HEK293 (cell line): Measurements from ENCODE around the gene THAP7.

Experiments
- CTCF ChIA-PET: fragments of 350-600 bp; formaldehyde crosslinking; extraction: SDS; loops from one replicate; lab custom pipeline; 2021; ENCODE audit warnings: antibody characterized with exemption; lab: Yijun Ruan, JAX
- POLR2A ChIA-PET: fragments of 300-600 bp; formaldehyde crosslinking; extraction: SDS; loops from one replicate; lab custom pipeline; 2020; ENCODE audit warnings: antibody characterized with exemption, inconsistent platforms; lab: Yijun Ruan, JAX
- H3K27ac ChIP-seq: fragments of 200-500 bp; sonication (Bioruptor generic); 2 replicates; pipeline ENCODE4 v1.5.1; 2014; ENCODE audit warnings: low read depth, low read length, control low read depth, inconsistent platforms; ENCODE audit errors: extremely low read depth
- H3K36me3 ChIP-seq, 2 experiments: fragments of 200-500 bp in 1 of 2; sonication (Bioruptor generic) in 1 of 2; 1 replicate in 1 of 2; 2 replicates in 1 of 2; pipeline ENCODE4 v1.5.1; 2014 to 2017; ENCODE audit warnings: inconsistent platforms in 2 of 2, low read length in 2 of 2; ENCODE audit not compliant: control insufficient read depth in 2 of 2, insufficient read depth in 1 of 2
- H3K4me1 ChIP-seq: fragments of 200-500 bp; sonication (Bioruptor generic); 2 replicates; pipeline ENCODE4 v1.5.1; 2014; ENCODE audit warnings: mild to moderate bottlenecking, low read length, inconsistent platforms; ENCODE audit not compliant: control insufficient read depth, insufficient read depth
- H3K4me3 ChIP-seq: 2 replicates; pipeline ENCODE4 v1.5.1; 2011; ENCODE audit warnings: low read depth, mild to moderate bottlenecking, control low read depth, low read length, moderate library complexity
- H3K9me3 ChIP-seq: fragments of 200-500 bp; sonication (Bioruptor generic); 2 replicates; pipeline ENCODE4 v1.5.1; 2014; ENCODE audit warnings: low read depth, low read length, inconsistent platforms; ENCODE audit not compliant: control insufficient read depth, insufficient read depth
- HOXC10 ChIP-seq: sonication (generic); formaldehyde crosslinking; IDR thresholded peaks from 2 replicates; pipeline ENCODE4 v1.8.1; 2023; ENCODE audit warnings: mild to moderate bottlenecking, missing genetic modification reagents
- PRDM4 ChIP-seq: fragments of 450-650 bp; formaldehyde crosslinking; IDR thresholded peaks from 2 replicates; pipeline ENCODE4 v1.5.1; 2017; ENCODE audit warnings: missing biosample characterization, missing genetic modification characterization
- ZNF10 ChIP-seq: fragments of 450-650 bp; formaldehyde crosslinking; IDR thresholded peaks from 2 replicates; pipeline ENCODE4 v1.5.1; 2017; ENCODE audit warnings: missing biosample characterization, missing genetic modification characterization
- ZNF157 ChIP-seq: fragments of 450-650 bp; formaldehyde crosslinking; IDR thresholded peaks from 2 replicates; pipeline ENCODE4 v1.5.1; 2016; ENCODE audit warnings: missing biosample characterization, missing genetic modification characterization
- ZNF174 ChIP-seq: fragments of 450-650 bp; formaldehyde crosslinking; IDR thresholded peaks from 2 replicates; pipeline ENCODE4 v1.5.0; 2017; ENCODE audit warnings: missing biosample characterization, mild to moderate bottlenecking, missing genetic modification characterization
- ZNF211 ChIP-seq: fragments of 450-650 bp; formaldehyde crosslinking; IDR thresholded peaks from 2 replicates; pipeline ENCODE4 v1.5.1; 2016; ENCODE audit warnings: low read depth, missing biosample characterization, missing genetic modification characterization
- ZNF26 ChIP-seq: fragments of 450-650 bp; formaldehyde crosslinking; IDR thresholded peaks from 2 replicates; pipeline ENCODE4 v1.5.1; 2016; ENCODE audit warnings: missing biosample characterization, missing genetic modification characterization
- ZNF433 ChIP-seq: fragments of 450-650 bp; formaldehyde crosslinking; IDR thresholded peaks from 2 replicates; pipeline ENCODE4 v1.5.1; 2016; ENCODE audit warnings: missing biosample characterization, missing genetic modification characterization, low read depth
- ZNF473 ChIP-seq: fragments of 450-650 bp; formaldehyde crosslinking; IDR thresholded peaks from 2 replicates; pipeline ENCODE4 v1.5.1; 2017; ENCODE audit warnings: missing biosample characterization, missing genetic modification characterization
- ZNF48 ChIP-seq: fragments of 450-650 bp; formaldehyde crosslinking; IDR thresholded peaks from 2 replicates; pipeline ENCODE4 v1.5.1; 2016; ENCODE audit warnings: missing biosample characterization, missing genetic modification characterization
- ZNF521 ChIP-seq: fragments of 450-650 bp; formaldehyde crosslinking; IDR thresholded peaks from 2 replicates; pipeline ENCODE4 v1.5.1; 2017; ENCODE audit warnings: missing biosample characterization, mild to moderate bottlenecking, missing genetic modification characterization
- ZNF626 ChIP-seq: fragments of 450-650 bp; sonication (Bioruptor Pico); formaldehyde crosslinking; IDR thresholded peaks from 2 replicates; pipeline ENCODE4 v1.5.1; 2018; ENCODE audit warnings: missing biosample characterization, missing genetic modification characterization, inconsistent platforms
- ZNF654 ChIP-seq: fragments of 450-650 bp; formaldehyde crosslinking; IDR thresholded peaks from 2 replicates; pipeline ENCODE4 v1.5.1; 2016; ENCODE audit warnings: low read depth, missing biosample characterization, missing genetic modification characterization
- TF ChIP-seq, protein P1 (sequence below): fragments of 450-650 bp; formaldehyde crosslinking; conservative IDR thresholded peaks from 2 replicates; pipeline ENCODE4 v1.5.1; 2016; ENCODE audit warnings: low read depth, missing biosample characterization, missing genetic modification characterization
- TF ChIP-seq, protein P2 (sequence below): fragments of 450-650 bp; formaldehyde crosslinking; IDR thresholded peaks from 2 replicates; pipeline ENCODE4 v1.5.1; 2016; ENCODE audit warnings: missing biosample characterization, missing genetic modification characterization

Gene THAP7

GRCh38 chr22:20996031-20996410 is 5.9 kb downstream of the THAP7 start (continued):
- no peak for TF ChIP-seq ZNF26 (tag by site-specific recombination)
- TF ChIP-seq ZNF433 (tag by site-specific recombination), result no peak
- TF ChIP-seq, protein P1, sequence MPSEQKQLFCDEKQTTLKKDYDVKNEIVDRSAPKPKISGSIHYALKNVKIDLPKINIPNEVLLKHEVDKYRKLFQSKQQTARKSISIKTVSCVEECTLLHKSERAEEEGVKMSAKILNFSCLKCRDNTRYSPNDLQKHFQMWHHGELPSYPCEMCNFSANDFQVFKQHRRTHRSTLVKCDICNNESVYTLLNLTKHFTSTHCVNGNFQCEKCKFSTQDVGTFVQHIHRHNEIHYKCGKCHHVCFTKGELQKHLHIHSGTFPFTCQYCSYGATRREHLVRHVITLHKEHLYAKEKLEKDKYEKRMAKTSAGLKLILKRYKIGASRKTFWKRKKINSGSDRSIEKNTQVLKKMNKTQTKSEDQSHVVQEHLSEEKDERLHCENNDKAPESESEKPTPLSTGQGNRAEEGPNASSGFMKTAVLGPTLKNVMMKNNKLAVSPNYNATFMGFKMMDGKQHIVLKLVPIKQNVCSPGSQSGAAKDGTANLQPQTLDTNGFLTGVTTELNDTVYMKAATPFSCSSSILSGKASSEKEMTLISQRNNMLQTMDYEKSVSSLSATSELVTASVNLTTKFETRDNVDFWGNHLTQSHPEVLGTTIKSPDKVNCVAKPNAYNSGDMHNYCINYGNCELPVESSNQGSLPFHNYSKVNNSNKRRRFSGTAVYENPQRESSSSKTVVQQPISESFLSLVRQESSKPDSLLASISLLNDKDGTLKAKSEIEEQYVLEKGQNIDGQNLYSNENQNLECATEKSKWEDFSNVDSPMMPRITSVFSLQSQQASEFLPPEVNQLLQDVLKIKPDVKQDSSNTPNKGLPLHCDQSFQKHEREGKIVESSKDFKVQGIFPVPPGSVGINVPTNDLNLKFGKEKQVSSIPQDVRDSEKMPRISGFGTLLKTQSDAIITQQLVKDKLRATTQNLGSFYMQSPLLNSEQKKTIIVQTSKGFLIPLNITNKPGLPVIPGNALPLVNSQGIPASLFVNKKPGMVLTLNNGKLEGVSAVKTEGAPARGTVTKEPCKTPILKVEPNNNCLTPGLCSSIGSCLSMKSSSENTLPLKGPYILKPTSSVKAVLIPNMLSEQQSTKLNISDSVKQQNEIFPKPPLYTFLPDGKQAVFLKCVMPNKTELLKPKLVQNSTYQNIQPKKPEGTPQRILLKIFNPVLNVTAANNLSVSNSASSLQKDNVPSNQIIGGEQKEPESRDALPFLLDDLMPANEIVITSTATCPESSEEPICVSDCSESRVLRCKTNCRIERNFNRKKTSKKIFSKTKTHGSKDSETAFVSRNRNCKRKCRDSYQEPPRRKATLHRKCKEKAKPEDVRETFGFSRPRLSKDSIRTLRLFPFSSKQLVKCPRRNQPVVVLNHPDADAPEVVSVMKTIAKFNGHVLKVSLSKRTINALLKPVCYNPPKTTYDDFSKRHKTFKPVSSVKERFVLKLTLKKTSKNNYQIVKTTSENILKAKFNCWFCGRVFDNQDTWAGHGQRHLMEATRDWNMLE (tag by site-specific recombination), result no peak
- no peak for TF ChIP-seq ZNF521 (tag by site-specific recombination)
- TF ChIP-seq, protein P2, sequence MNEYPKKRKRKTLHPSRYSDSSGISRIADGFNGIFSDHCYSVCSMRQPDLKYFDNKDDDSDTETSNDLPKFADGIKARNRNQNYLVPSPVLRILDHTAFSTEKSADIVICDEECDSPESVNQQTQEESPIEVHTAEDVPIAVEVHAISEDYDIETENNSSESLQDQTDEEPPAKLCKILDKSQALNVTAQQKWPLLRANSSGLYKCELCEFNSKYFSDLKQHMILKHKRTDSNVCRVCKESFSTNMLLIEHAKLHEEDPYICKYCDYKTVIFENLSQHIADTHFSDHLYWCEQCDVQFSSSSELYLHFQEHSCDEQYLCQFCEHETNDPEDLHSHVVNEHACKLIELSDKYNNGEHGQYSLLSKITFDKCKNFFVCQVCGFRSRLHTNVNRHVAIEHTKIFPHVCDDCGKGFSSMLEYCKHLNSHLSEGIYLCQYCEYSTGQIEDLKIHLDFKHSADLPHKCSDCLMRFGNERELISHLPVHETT, result no peak
- TF ChIP-seq ZNF48 (tag by site-specific recombination), result no peak

- TF ChIP-seq HOXC10 (CRISPR knock-in tag) (no peak), ZNF174 (tag by site-specific recombination) (no peak), ZNF473 (tag by site-specific recombination) (no peak), ZNF157 (tag by site-specific recombination) (no peak), ZNF654 (tag by site-specific recombination) (no peak), PRDM4 (no peak), ZNF10 (tag by site-specific recombination) (no peak), ZNF211 (tag by site-specific recombination) (no peak), ZNF626 (tag by site-specific recombination) (no peak)
- ChIA-PET CTCF (no interaction called here), POLR2A (interaction anchor here (0.5 to 3.0 kb wide), 2 partner anchors 9 to 13 kb away, joined by 4 to 13 read pairs; partner anchors contain the start of gene LZTR1)
- H3K4me3 ChIP-seq, result no peak overlapping the region
- peaks cover 0 to 98% of the 10 kb centered on the region in 2 experiments; a peak in 1 of 3 replicates for H3K36me3 ChIP-seq
- H3K9me3 ChIP-seq, result no peaks in the 10 kb centered on the region
- H3K4me1 ChIP-seq, result no peaks in the 10 kb centered on the region
- H3K27ac ChIP-seq, result no peak overlapping the region
These were observed 6.4 kb downstream of the THAP7 start for GRCh38 chr22:20995329-20996030.
